ENCODE measurements around the gene SIRT2.
"Not testable (repeated sequence)": the region's sequence is repeated elsewhere in the genome, so short reads cannot be mapped to it uniquely, and the experiment has no call there.

Gene SIRT2

DNA sequence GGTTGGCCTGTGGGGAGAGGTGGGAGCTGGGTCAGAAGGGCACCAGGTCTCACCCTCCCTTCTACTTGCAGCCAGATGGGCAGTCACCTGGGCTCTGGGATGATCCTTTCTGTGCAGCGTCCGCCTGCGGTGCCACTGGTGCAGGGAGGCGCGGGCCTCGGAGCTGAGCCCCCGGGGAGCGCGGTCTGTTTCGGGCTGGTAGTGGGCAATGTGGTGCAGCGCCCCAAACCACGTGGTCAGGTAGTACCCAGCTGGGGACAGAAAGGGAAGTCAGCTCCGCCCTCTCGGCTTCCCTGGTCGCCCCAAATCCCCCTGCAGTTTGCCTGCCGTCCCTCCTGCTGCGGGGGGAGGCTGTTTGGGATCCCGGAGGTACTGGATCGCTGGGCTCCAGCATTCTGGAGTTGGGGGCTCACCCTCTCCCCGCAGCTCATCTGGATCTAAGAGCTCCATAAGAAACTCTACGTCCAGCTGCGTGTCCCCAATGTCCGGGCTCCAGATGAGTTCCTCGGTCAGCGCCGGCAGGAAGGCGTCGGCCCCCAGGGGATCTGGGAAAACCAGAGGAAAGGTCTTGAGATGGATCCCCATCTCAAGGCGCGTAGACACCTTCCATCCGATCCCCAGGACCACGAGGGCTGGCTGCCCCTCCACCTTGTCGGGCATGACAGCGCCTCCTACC, 30.1 kb downstream of the SIRT2 start:
- no peak for DNase-seq (ENCODE audit: low spot score)

DNA sequence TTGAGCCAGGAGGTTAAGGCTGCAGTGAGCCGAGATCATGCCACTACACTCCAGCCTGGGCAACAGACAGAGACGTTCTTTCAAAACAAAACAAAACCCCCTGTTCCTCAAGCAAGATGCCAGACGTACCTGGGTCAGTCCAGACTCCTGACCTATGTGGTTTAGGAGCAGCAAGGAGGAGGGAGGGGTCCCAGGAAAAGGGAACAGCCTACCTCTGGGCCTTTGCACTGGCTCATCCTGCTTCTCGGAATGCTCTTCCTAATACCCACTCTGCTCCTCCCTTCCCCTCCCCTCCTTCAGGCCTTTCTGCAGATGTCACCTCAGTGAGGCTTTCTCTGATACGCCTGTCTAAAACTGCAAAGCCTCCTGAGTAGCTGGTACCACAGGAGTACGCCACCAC, 30.9 kb downstream of the SIRT2 start:
- no peak for DNase-seq (ENCODE audit: low spot score)

DNA sequence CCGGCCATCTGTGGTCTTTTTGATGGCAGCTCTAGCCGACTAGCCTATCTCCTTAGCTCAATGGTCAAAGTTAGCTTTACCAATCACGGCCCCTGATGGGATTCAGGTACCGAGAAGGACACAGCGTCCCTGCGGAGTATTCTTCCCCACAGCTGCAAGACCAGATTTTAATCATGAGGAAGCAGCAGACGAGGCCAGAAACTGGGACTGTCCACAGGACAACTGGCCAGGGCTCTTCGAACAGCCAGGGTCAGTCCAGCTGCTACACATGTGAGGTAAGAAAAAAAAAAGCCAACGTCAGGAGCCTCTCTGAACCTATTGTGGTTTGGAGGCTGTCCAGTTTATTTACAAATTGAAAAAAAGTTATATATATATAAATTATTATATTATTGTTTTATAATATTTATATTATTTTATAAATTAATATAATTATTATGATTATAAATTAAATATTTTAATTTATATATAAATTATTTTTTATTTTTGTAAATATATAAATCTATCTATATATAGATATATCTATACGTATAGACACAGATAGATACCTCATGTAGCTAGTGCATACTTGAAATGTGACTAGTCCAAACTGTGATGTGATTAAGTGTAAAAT, 32.1 kb downstream of the SIRT2 start:
- no peak for DNase-seq (ENCODE audit: low spot score)

DNA sequence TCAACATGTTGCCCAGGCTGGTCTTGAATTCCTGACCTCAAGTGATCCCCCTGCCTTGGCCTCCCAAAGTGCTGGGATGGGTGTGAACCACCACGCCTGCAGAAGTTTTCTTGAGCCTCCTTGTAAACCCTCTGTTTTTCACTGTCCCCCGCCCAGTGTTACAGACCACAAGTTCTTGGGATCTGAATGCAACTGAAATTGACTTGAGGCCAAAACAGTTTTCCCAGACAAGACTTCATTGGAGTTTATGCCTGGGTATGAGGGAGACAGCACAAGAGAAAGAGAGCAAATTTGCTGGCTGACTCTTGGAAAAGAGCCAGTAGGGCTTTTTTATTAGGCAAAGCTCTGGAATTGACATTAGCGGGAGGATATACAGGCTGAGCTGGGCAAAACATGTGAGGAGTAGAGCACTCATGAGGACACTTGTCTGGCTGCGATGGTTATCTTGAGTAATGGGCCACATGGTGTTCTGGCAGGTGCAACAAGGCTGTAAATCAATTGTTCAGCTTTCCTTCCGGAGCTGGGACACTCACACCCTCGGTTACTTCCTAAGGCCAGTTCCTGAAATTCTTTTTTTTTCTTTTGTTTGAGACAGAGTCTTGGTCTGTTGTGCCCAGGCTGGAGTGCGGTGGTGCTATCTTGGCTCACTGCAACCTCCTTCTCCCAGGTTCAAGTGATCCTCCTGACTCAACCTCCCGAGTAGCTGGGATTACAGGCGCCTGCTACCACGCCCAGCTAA, 36.9 kb downstream of the SIRT2 start:
- peak; percentile 33 for DNase-seq (ENCODE audit: low spot score)

- DNase-seq (ENCODE audit: low spot score) = no peak
Observed at GRCh38 chr19:38861368-38861767, 38.0 kb downstream of the SIRT2 start.

GRCh38 chr19:38859631-38860204, 39.7 kb downstream of the SIRT2 start:
- DNase-seq (ENCODE audit: low spot score) = not testable (repeated sequence)

- DNase-seq (ENCODE audit: low spot score) = no peak
Observed at GRCh38 chr19:38856813-38857212, 42.6 kb downstream of the SIRT2 start.

DNA sequence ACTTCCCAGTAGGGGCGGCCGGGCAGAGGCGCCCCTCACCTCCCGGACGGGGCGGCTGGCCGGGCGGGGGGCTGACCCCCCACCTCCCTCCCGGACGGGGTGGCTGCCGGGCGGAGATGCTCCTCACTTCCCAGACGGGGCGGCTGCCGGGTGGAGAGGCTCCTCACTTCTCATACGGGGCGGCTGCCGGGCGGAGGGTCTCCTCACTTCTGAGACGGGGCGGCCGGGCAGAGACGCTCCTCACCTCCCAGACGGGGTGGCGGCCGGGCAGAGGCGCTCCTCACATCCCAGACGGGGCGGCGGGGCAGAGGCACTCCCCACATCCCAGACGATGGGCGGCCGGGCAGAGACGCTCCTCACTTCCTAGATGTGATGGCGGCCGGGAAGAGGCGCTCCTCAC, 43.7 kb downstream of the SIRT2 start:
- DNase-seq (ENCODE audit: low spot score) = not testable (repeated sequence)

- not testable (repeated sequence) for DNase-seq (ENCODE audit: low spot score)
Observed at GRCh38 chr19:38854961-38855360, 44.5 kb downstream of the SIRT2 start.

DNA sequence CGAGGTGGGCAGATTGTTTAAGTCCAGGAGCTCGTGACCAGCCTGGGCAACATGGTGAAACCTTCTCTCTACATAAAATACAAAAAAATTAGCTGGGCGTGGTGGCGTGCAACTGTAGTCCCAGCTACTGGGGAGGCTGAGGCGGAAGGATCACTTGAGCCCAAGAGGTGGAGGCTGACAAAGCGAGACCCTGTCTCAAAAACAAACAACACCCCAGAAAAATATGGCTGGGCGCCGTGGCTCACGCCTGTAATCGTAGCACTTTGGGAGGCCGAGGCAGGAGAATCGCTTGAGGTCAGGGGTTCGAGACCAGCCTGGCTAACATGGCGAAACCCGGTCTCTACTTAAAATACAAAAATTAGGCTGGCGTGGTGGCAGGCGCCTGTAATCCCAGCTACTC, 46.2 kb downstream of the SIRT2 start:
- DNase-seq (ENCODE audit: low spot score) = no peak

DNA sequence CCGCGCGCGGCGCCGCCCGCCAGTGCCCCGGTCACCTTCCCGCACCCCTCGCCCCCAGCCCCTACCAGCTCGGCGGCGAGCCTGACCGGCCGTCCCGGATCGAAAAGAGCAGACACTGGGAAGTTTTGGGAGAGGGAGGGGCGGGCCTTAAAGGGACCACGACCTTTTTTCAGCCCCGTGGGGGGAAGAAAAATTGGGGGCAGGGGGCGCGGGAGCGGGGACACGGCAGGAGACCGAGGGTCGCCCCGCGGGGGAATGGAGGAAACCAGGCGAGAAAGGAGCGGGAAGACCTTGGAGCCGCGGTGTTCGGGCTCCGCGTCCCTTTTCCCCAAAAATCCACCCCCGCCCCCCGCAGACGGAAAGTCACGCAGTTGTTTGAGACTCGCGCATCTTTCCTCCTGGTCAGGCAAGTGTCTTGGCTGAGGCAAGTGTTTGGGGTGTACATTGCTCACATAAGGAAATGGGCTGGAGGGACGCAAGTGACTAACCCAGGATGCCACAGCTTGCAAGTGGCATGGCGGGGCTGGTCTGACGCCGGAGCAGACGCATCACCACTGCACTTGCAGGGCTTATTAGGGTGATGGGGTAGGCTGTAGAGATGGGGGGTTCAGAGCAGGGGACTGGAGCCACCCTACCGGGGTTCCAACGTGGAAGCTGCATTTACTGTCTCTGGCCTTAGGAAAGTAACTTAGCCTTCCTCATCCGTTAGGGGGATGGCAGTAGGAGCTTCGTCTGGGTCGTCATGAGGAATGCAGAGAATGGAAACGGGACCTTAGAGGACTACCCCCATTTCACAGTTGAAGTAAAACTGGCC, 47.0 kb downstream of the SIRT2 start:
- peak; percentile 86 for DNase-seq (ENCODE audit: low spot score)

DNA sequence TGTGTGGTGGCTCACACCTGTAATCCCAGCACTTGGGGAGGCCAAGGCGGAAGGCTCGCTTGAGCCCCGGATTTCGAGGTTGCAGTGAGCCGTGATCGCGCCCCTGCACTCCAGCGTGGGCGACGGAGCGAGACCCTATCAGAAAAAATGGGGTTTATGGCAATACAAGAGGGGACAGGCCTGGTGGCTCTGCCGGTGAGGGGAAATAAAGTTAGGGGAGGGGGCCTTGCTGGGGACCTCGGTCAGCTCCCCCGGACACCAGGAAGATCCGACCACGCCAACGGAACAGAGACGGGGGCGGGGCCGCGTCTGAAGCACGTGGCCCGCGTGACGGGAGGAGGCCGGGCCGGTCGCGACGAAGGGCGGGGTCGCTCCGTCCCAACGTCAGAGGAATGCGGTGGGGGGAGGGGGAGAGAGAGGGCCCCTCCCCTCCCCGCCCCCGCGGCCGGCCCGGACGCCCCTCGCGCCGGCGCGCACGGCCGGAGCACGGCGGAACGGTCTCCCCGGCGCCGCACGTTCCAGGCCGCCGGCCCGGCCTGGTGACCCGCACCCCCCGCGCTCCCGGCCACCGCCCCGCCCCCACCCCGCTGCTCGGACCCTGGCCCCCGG, 47.7 kb downstream of the SIRT2 start:
- DNase-seq (ENCODE audit: low spot score) = peak; percentile 85

GRCh38 chr19:38850976-38851621, 48.3 kb downstream of the SIRT2 start:
- DNase-seq (ENCODE audit: low spot score) = no peak

DNA sequence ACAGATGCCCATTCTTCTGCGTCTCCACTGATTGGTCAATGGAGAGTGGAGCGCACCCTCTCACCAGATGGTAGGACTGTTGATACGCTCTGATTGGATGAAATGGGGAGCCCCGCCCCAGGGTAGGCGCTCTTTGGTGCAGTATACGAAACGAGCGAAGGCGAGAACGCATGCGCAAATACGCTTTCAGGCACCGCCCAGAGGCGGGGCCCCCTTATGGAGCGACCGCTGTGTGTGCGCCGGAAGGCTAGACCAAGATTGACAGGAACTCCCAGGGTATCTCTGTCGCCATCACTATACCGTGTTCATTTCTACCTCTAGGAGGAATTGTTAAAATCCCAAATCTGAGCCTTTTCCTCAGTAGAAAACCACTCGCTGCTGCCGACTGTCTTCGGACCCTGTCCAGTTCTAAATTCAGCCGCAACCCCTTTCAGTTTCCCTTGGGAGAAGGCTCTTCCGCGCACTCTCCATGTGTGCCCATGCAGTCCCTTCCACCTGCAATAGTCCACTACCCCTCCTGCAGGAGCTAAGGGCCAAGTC, 48.9 kb downstream of the SIRT2 start:
- DNase-seq (ENCODE audit: low spot score) = no peak

DNA sequence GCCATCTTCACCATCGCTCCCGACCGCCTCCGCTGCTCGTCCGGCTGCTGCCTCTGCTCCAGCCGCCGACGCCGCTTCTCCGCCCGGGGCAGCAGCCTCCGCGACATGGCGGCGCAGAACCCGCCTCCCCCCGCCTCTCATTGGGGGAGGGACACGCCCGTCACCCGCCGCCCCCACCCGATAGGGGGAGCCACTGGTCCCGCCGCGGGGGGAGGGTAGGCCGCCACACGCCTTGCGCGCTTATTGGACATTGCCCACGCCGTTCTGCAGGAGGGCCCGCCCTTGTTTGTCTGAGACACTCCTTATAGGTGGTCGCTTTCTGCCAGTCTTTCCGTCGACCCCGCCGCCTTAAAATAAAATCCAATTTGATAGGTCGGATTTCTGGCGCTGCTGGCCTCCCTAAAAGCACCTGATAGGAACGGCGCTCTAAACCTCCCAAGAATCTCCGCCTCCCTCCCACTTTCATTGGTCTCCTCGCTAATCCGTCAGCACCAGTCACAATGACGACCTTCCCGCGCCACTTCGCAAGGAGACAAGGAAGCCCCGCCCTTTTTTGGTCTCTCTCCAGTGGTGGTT, 49.5 kb downstream of the SIRT2 start, which contains the start of gene HNRNPL:
HNRNPL (minus strand) TSS at position 127 of the 576 bp plus-strand sequence; CDS start at position 107, 20 bp downstream.
- peak; percentile 100 for DNase-seq (ENCODE audit: low spot score)

DNA sequence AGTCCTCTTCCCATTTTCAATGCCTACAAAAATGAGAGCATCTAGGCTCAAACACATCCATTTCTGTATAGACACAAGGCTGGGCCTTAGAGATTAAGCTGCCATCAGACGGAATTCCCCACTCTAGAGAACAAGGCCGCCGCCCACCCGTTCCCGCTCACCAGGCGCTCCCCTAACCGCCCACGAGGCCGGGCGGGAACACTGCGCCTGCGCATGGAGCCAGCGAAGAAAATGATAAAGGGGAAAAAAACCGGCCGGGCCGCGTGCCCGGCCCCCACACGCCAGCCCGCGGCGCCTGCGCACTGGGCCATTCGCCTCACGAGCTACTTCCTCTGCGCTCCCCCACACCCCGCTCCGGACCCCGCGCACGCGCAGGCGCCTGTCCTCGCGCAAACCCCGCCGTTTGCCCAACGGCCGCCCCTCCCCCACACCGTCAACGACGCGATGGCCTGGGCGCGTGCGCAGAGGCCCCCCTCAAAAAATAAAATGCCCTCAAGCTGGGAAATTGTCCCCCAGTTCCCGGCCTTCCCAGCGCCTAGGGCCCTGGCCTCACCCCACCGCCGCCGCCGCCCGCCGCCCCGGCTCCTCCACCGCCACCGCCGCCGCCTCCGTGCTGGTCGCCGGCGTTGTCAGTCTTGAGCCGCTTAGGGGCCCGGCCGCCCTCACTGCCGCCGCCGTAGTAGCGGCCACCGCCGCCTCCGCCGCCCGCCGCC, 50.1 kb downstream of the SIRT2 start:
- peak; percentile 96 for DNase-seq (ENCODE audit: low spot score)

- no peak for DNase-seq (ENCODE audit: low spot score)
Observed at GRCh38 chr19:38848299-38849146, 50.9 kb downstream of the SIRT2 start.

- no peak for DNase-seq (ENCODE audit: low spot score)
Observed at GRCh38 chr19:38846097-38846496, 53.3 kb downstream of the SIRT2 start.
